NCI-H2171 treated with DMSO at 0.1 percent for 48 hours (cell line): Measurements from ENCODE around the gene CDH13.
"Not testable (repeated sequence)": the region's sequence is repeated elsewhere in the genome, so short reads cannot be mapped to it uniquely, and the experiment has no call there.

Source experiments
- DNase-seq: peaks from one replicate; lab custom pipeline; 2025; lab: John Stamatoyannopoulos, UW

Gene CDH13

GRCh38 chr16:82888591-82889001 is 261.8 kb downstream of the CDH13 start:
- no peak for DNase-seq

GRCh38 chr16:82891424-82891823 is 264.7 kb downstream of the CDH13 start:
- DNase-seq: no peak

GRCh38 chr16:82891918-82892317 is 265.1 kb downstream of the CDH13 start:
- no peak for DNase-seq

GRCh38 chr16:82892324-82892723 is 265.6 kb downstream of the CDH13 start:
- DNase-seq: no peak

- DNase-seq: no peak
These were observed 269.1 kb downstream of the CDH13 start for GRCh38 chr16:82895843-82896242.

- no peak for DNase-seq
These were observed 272.2 kb downstream of the CDH13 start for GRCh38 chr16:82899006-82899405.

GRCh38 chr16:82899731-82900450 is 273.1 kb downstream of the CDH13 start:
- no peak for DNase-seq

- no peak for DNase-seq
These were observed 273.8 kb downstream of the CDH13 start for GRCh38 chr16:82900559-82900958.

- no peak for DNase-seq
These were observed 285.2 kb downstream of the CDH13 start for GRCh38 chr16:82911925-82912324.

GRCh38 chr16:82915139-82915824 is 288.5 kb downstream of the CDH13 start:
- DNase-seq: no peak

GRCh38 chr16:82917886-82918595 is 291.3 kb downstream of the CDH13 start:
- DNase-seq: no peak

- DNase-seq: no peak
These were observed 297.5 kb downstream of the CDH13 start for GRCh38 chr16:82924075-82924854.

- no peak for DNase-seq
These were observed 299.7 kb downstream of the CDH13 start for GRCh38 chr16:82926500-82926899.

GRCh38 chr16:82933933-82934332 is 307.2 kb downstream of the CDH13 start:
- DNase-seq: not testable (repeated sequence)

- DNase-seq: peak; percentile 37
These were observed 309.0 kb downstream of the CDH13 start for GRCh38 chr16:82935766-82936165.

GRCh38 chr16:82936941-82937551 is 310.3 kb downstream of the CDH13 start:
- DNase-seq: no peak

- DNase-seq: no peak
These were observed 311.3 kb downstream of the CDH13 start for GRCh38 chr16:82937926-82938520.

GRCh38 chr16:82943371-82943770 is 316.6 kb downstream of the CDH13 start:
- DNase-seq: no peak

- DNase-seq: no peak
These were observed 318.8 kb downstream of the CDH13 start for GRCh38 chr16:82945420-82946101.

GRCh38 chr16:82947698-82948097 is 320.9 kb downstream of the CDH13 start:
- DNase-seq: no peak

GRCh38 chr16:82949016-82949415 is 322.2 kb downstream of the CDH13 start:
- no peak for DNase-seq
